ENCODE results near the gene ST3GAL3. TPM values are rescaled to one million over a fixed set of nuclear protein-coding genes. Genes with fewer than 3 reads are reported as not detected.

Gene ST3GAL3
- total and polyA plus RNA-seq, 2 donors (not counting 1 experiment from before 2014, with no cell fraction given): 13.7 to 16.3 TPM

DNA sequence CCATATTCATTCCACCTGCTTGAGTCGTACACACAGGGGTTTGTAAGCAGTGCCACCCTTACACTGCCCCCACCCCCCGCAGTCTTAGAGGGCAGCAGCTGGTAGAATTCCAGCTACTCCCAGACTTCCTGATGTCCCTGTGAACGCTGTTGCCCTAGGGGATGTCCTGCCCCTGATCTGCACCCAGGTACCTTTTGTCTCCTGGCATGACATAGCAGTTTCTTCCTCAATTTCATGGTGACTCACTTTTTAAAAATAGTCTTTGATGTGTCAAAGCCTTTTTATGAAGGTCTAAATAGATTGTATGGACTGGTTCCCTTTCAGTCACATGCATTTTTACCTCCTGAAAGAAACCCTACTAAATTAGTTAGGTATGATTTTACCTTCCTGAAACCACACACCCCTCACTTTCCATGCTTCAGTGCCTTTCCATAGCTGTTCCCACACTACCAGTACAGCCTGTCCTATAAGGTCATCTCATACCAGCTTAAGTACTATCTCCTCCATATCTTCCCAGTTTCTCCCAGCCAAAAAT lies 76.4 kb downstream of the ST3GAL3 start:
- no peak overlapping the region for H3K9ac ChIP-seq (ENCODE audit: insufficient read depth, low read length)

DNA sequence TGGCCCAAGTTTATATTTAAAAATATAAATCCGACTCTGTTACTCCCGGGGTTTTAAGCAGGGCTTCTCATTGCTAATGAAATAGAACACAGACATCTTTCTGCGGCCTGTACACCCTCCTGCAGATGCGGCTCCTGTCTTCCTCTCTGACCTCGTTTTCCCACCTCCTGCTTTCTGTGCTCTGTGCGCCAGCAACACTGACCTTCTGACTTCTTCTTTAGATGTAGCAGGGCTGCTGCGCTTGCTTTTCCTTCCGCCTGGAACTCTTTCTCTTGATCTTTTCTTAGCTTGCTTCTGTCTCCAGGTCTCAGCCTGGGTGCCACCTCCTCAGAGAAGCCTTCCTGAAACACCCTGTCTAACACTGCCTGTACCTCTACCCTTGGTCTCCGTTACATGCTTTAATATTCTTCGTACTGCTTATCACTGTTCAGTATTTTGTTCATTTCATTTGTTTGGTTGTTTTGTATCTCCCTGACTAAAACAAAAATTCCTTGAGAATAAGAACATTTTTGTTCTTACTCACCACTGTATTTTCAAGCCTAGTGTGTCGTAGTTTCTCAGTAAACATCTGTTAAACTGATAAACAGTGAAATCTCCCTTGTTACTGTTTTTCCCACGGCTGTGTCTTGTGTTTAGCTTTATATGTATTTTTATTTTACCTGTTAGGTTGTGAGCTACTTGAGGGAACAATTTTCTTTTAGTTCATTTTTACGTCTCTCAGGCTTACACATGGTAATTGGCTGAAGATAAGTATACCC lies 79.0 kb downstream of the ST3GAL3 start:
- Histone ChIP-seq H3K4me1 (ENCODE audit: control insufficient read depth, extremely low read depth, insufficient read depth, low read length) (peaks cover 6% of the 10 kb centered on the region), H3K9me3 (ENCODE audit: control insufficient read depth, insufficient read depth, low read depth, low read length) (no peaks in the 10 kb centered on the region), H3K4me2 (ENCODE audit: extremely low read depth, insufficient read depth, low read length) (no peak overlapping the region), H2AFZ (ENCODE audit: low read length) (no peak overlapping the region), H3K36me3 (ENCODE audit: control insufficient read depth, insufficient read depth, low read length) (no peaks in the 10 kb centered on the region), H3K9ac (ENCODE audit: insufficient read depth, low read length) (no peak overlapping the region), H3K27me3 (ENCODE audit: control insufficient read depth, insufficient read depth, low read length) (no peaks in the 10 kb centered on the region), H3K79me2 (ENCODE audit: control insufficient read depth, insufficient read depth, low read length) (no peaks in the 10 kb centered on the region), H3K27ac (ENCODE audit: insufficient read depth, low read length) (peak overlapping the region; percentile 56), H4K20me1 (ENCODE audit: control insufficient read depth, extremely low read depth, insufficient read depth, low read length) (no peaks in the 10 kb centered on the region), H3K4me3 (replicated peaks in 1 of 4; ENCODE audit: control extremely low read depth in 1 of 4, insufficient read depth in 1 of 4, low read depth in 3 of 4, low read length in 4 of 4) (no peak overlapping the region)
- DNase-seq (ENCODE audit: low read depth in 2 of 2): no peak
- no peak for TF ChIP-seq EZH2 (IDR thresholded peaks at IDR 0.05; ENCODE audit: low read length, missing control alignments)
- TF ChIP-seq, protein P1, sequence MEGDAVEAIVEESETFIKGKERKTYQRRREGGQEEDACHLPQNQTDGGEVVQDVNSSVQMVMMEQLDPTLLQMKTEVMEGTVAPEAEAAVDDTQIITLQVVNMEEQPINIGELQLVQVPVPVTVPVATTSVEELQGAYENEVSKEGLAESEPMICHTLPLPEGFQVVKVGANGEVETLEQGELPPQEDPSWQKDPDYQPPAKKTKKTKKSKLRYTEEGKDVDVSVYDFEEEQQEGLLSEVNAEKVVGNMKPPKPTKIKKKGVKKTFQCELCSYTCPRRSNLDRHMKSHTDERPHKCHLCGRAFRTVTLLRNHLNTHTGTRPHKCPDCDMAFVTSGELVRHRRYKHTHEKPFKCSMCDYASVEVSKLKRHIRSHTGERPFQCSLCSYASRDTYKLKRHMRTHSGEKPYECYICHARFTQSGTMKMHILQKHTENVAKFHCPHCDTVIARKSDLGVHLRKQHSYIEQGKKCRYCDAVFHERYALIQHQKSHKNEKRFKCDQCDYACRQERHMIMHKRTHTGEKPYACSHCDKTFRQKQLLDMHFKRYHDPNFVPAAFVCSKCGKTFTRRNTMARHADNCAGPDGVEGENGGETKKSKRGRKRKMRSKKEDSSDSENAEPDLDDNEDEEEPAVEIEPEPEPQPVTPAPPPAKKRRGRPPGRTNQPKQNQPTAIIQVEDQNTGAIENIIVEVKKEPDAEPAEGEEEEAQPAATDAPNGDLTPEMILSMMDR (conservative IDR thresholded peaks at IDR 0.05 in 1 of 2, IDR thresholded peaks at IDR 0.05 in 1 of 2; ENCODE audit: low read depth in 1 of 2, low read length in 2 of 2): no peak

More for the DNA sequence above, 76.4 kb downstream of the ST3GAL3 start:
- no peak for TF ChIP-seq EZH2 (IDR thresholded peaks at IDR 0.05; ENCODE audit: low read length, missing control alignments)
- TF ChIP-seq, protein P1 (conservative IDR thresholded peaks at IDR 0.05 in 1 of 2, IDR thresholded peaks at IDR 0.05 in 1 of 2; ENCODE audit: low read depth in 1 of 2, low read length in 2 of 2): no peak
- Histone ChIP-seq H3K27me3 (ENCODE audit: control insufficient read depth, insufficient read depth, low read length) (no peaks in the 10 kb centered on the region), H3K79me2 (ENCODE audit: control insufficient read depth, insufficient read depth, low read length) (no peaks in the 10 kb centered on the region), H3K9me3 (ENCODE audit: control insufficient read depth, insufficient read depth, low read depth, low read length) (no peaks in the 10 kb centered on the region), H3K27ac (ENCODE audit: insufficient read depth, low read length) (no peak overlapping the region), H3K4me2 (ENCODE audit: extremely low read depth, insufficient read depth, low read length) (no peak overlapping the region), H3K4me1 (ENCODE audit: control insufficient read depth, extremely low read depth, insufficient read depth, low read length) (peaks cover 6% of the 10 kb centered on the region), H3K4me3 (replicated peaks in 1 of 4; ENCODE audit: control extremely low read depth in 1 of 4, insufficient read depth in 1 of 4, low read depth in 3 of 4, low read length in 4 of 4) (no peak overlapping the region), H2AFZ (ENCODE audit: low read length) (no peak overlapping the region), H3K36me3 (ENCODE audit: control insufficient read depth, insufficient read depth, low read length) (no peaks in the 10 kb centered on the region), H4K20me1 (ENCODE audit: control insufficient read depth, extremely low read depth, insufficient read depth, low read length) (no peaks in the 10 kb centered on the region)
- peak in 1 of 2 donors; percentile 50 for DNase-seq (ENCODE audit: low read depth in 2 of 2)

DNA sequence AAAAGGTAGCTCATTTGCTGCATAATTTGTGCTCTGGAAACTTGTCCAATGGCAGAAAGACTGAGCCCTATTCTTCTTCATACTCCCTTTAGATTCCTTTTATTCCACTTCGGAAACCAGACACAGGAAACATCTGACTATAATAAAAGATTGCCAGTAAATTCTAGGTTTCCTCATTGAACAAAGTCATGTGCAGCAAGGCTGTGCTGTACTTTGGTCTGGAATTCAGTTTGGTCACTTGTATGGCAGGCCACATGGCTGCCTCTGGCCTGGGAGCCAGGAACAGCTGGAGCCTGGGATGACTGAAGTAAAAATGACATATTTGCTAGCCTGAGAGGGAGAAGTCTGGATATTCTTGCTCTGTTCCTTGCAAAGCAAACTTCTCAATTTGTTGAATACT lies 79.6 kb downstream of the ST3GAL3 start:
- no peaks in the 10 kb centered on the region for H4K20me1 ChIP-seq (ENCODE audit: control insufficient read depth, extremely low read depth, insufficient read depth, low read length)
- H3K4me2 ChIP-seq (ENCODE audit: extremely low read depth, insufficient read depth, low read length): no peak overlapping the region

More for the DNA sequence above, 79.6 kb downstream of the ST3GAL3 start:
- DNase-seq (ENCODE audit: low read depth in 2 of 2): peak in 1 of 2 donors; percentile 22
- H3K27me3 ChIP-seq (ENCODE audit: control insufficient read depth, insufficient read depth, low read length): no peaks in the 10 kb centered on the region
- no peak overlapping the region for H3K9ac ChIP-seq (ENCODE audit: insufficient read depth, low read length)
- peaks cover 6% of the 10 kb centered on the region for H3K4me1 ChIP-seq (ENCODE audit: control insufficient read depth, extremely low read depth, insufficient read depth, low read length)
- H3K9me3 ChIP-seq (ENCODE audit: control insufficient read depth, insufficient read depth, low read depth, low read length): no peaks in the 10 kb centered on the region
- H3K27ac ChIP-seq (ENCODE audit: insufficient read depth, low read length): peak overlapping the region; percentile 35
- no peak overlapping the region for H2AFZ ChIP-seq (ENCODE audit: low read length)
- H3K4me3 ChIP-seq (replicated peaks in 1 of 4; ENCODE audit: control extremely low read depth in 1 of 4, insufficient read depth in 1 of 4, low read depth in 3 of 4, low read length in 4 of 4): no peak overlapping the region
- no peaks in the 10 kb centered on the region for H3K79me2 ChIP-seq (ENCODE audit: control insufficient read depth, insufficient read depth, low read length)
- TF ChIP-seq, protein P1 (conservative IDR thresholded peaks at IDR 0.05 in 1 of 2, IDR thresholded peaks at IDR 0.05 in 1 of 2; ENCODE audit: low read depth in 1 of 2, low read length in 2 of 2): no peak
- no peak for TF ChIP-seq EZH2 (IDR thresholded peaks at IDR 0.05; ENCODE audit: low read length, missing control alignments)
- no peaks in the 10 kb centered on the region for H3K36me3 ChIP-seq (ENCODE audit: control insufficient read depth, insufficient read depth, low read length)
